K562 (cell line): Measurements from ENCODE around the gene ARFGAP1.

Experiments used
- BDP1 ChIP-seq: IDR thresholded peaks from 3 replicates; pipeline ENCODE4 v1.6.1; 2011; ENCODE audit not compliant: insufficient read length, insufficient read depth
- POLR2A ChIP-seq: fragments of 450-650 bp; conservative IDR thresholded peaks from 2 replicates; pipeline ENCODE4 v1.6.1; 2016
- RCOR1 ChIP-seq, 2 experiments: IDR thresholded peaks; 2 replicates each; pipeline ENCODE4 v1.6.1; 2012; ENCODE audit warnings: low read depth in 2 of 2, low read length in 2 of 2, borderline replicate concordance in 1 of 2, improper control_type of control experiment in 1 of 2
- ZZZ3 ChIP-seq: fragments of 450-650 bp; IDR thresholded peaks from 2 replicates; pipeline ENCODE4 v1.6.1; 2016; ENCODE audit warnings: antibody characterized with exemption, mild to moderate bottlenecking, moderate library complexity
- TF ChIP-seq, protein P1 (sequence below): sonication (generic); formaldehyde crosslinking; IDR thresholded peaks from 2 replicates; pipeline ENCODE4 v1.9.0; 2022; ENCODE audit warnings: mild to moderate bottlenecking, missing genetic modification reagents

DNA sequence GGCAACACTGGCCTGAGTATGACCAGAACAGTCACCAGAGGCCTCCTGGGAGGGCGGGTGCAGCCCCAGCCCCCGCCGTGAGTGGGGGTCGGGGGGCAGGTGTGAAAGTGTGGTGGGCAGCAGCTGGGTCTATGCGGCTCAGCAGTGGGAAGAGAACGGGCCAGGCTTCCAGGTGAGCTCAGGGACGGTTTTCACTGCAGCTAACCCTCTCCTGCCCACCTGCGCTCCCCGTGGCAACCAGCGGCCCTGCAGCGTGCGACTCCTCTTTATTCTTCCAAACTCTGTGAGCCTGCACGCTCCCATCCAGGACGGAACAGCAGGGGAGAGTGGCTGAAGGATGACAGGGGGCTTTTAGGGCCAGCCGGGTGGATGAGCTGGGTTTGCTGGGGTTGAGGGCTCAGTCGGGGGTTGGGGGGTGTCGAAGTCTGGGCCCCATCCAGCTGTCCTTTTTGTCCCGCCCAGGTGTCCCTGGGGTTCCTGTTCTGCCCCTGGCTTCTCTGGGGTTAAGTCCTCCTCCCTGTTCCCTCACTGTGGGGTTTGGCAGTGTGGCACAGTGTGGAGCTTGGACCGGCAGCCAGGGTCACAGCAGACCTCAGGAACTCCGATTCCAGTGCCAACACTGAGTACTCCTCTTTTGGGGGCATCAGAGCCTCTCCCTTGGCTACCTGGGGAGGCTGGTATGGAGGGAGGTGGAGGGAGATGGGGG lies 37.8 kb upstream of the ARFGAP1 start:
- TF ChIP-seq, protein P1, sequence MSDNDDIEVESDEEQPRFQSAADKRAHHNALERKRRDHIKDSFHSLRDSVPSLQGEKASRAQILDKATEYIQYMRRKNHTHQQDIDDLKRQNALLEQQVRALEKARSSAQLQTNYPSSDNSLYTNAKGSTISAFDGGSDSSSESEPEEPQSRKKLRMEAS (CRISPR knock-in tag), result no peak
- TF ChIP-seq RCOR1 (IDR thresholded peaks at IDR 0.05; ENCODE audit: borderline replicate concordance in 1 of 2, low read depth in 2 of 2, low read length in 2 of 2) (no peak), ZZZ3 (no peak), POLR2A (no peak), BDP1 (no peak)
